ENCODE data around the gene TVP23A. TPM values are rescaled to one million over a fixed set of nuclear protein-coding genes. Genes with fewer than 3 reads are reported as not detected.

The TVP23A gene
- total and polyA plus RNA-seq, 8 donors: 0.15 to 4.4 (median 0.34) TPM; not detected in 4

DNA sequence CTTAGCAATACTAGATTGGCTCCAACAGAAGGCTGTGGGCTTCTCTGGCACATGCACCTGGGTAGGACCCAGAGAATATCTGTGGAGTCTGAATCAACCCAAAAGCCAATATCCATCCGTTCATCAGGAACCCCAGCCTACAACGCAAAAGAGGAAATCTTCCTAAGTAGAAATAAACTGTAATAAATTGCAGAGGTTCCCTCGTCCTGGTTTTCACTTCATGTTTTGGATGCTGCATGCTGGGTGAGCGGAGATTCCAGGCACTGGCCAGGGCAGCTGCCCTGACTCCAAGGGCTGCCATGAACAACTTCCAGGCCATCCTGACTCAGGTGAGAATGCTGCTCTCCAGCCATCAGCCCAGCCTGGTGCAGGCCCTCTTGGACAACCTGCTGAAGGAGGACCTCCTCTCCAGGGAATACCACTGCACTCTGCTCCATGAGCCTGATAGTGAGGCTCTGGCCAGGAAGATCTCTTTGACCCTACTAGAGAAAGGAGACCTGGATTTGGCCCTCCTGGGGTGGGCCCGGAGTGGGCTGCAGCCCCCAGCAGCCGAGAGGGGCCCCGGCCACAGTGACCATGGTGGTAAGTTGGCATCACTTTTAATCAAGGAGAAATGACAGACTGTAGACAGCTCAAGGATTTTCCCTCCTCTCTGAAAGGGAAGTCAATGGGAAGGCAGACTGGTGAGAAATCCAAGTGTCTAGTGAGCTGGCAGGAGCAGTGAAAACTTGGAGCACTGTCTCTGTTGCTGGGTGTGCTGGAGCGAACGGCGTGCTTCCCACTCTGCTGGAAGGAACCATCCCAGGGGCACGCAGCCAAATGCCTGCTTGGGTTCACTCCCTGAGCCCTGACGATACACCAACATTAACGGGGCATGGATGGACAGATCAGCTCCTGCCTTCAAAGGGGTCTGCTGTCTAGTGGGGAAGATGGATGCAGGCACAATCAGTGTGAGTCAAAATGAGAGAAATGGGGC is 47.7 kb upstream of the TVP23A start:
- peaks cover 0 to 10% (median 0%) of the 10 kb centered on the region in 3 donors for H3K27me3 ChIP-seq
- no peak for DNase-seq
- TF ChIP-seq EP300 (IDR thresholded peaks at IDR 0.05) (no peak), POLR2A (IDR thresholded peaks at IDR 0.05) (no peak), POLR2AphosphoS5 (IDR thresholded peaks at IDR 0.05) (no peak), CTCF (IDR thresholded peaks at IDR 0.05) (no peak)
- no peaks in the 10 kb centered on the region for H3K36me3 ChIP-seq
- H3K9me3 ChIP-seq: no peaks in the 10 kb centered on the region
- intact Hi-C loops (cut with DNase I; ENCODE audit: low total_unique reads): no loop called here
- H3K4me3 ChIP-seq: no peak overlapping the region
- WGBS, 5 donors: 76 to 89% (median 84%) methylated on average over 13 of the region's 13 CpGs
- peaks cover 19 to 56% (median 30%) of the 10 kb centered on the region in 4 donors for H3K4me1 ChIP-seq
- peak overlapping the region in 2 of 5 donors; percentile 17 to 60 for H3K27ac ChIP-seq

DNA sequence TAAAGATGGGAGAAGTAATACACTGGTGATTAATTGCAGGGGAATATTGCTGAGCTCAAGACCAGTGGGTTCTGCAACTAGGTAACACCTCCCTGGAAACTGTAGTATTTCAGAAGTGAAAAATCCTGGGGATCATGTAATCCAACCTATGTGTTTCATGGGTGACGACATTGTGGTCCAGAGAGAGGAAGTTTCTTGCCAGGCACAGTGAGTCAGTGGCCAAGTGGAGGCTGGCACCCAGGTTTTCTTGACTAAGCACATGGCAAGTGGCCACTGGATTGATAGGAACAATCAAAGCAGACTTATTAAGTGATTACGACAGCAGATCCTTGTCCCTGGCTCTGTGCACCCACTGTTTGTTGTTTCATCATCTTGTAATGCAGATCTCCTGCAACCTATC is 43.8 kb upstream of the TVP23A start:
- intact Hi-C loops (cut with DNase I; ENCODE audit: low total_unique reads): no loop called here
- Histone ChIP-seq H3K27me3 (peaks cover 0 to 10% (median 0%) of the 10 kb centered on the region in 3 donors), H3K9me3 (no peaks in the 10 kb centered on the region), H3K27ac (peak overlapping the region in 2 of 5 donors; percentile 37 to 54), H3K4me3 (no peak overlapping the region), H3K4me1 (peaks cover 0 to 20% (median 2%) of the 10 kb centered on the region in 4 donors), H3K36me3 (no peaks in the 10 kb centered on the region)
- TF ChIP-seq POLR2AphosphoS5 (IDR thresholded peaks at IDR 0.05) (peak in 2 of 3 donors; percentile 21 to 82), CTCF (IDR thresholded peaks at IDR 0.05) (no peak)
- peak in 1 of 2 donors; percentile 90 for DNase-seq
- 24 to 49% (median 27%) methylated on average over 2 of the region's 2 CpGs for WGBS, 5 donors

GRCh38 chr16:10859658-10860057 is 41.1 kb upstream of the TVP23A start:
- Histone ChIP-seq H3K27ac (no peak overlapping the region), H3K9me3 (no peaks in the 10 kb centered on the region), H3K36me3 (no peaks in the 10 kb centered on the region), H3K4me1 (peaks cover 0 to 8% (median 2%) of the 10 kb centered on the region in 4 donors), H3K27me3 (peaks cover 0 to under 1% (median 0%) of the 10 kb centered on the region in 3 donors), H3K4me3 (no peak overlapping the region)
- DNase-seq: no peak
- TF ChIP-seq EP300 (IDR thresholded peaks at IDR 0.05): no peak
- TF ChIP-seq CTCF (IDR thresholded peaks at IDR 0.05): no peak
- TF ChIP-seq POLR2AphosphoS5 (IDR thresholded peaks at IDR 0.05): no peak
- TF ChIP-seq POLR2A (IDR thresholded peaks at IDR 0.05): no peak
- intact Hi-C loops (cut with DNase I; ENCODE audit: low total_unique reads): no loop called here
- 84 to 90% (median 88%) methylated on average over 5 to 6 of the region's 6 CpGs for WGBS, 5 donors

DNA sequence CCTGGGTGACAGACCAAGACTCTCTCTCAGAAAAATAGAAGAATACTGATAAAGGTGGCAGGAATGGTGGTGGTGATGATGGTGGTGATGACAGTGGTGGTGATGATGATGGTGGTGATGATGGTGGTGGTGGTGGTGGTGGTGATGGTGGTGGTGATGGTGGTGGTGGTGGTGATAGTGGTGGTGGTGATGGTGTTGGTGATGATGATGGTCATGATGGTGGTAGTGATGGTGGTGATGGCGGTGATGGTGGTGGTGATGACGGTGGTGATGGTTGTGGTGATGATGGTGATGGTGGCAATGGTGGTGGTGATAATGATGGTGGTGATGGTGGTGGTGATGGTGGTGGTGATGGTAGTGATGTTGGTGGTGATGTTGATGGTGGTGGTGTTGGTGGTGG is 40.4 kb upstream of the TVP23A start:
- intact Hi-C loops (cut with DNase I; ENCODE audit: low total_unique reads): no loop called here
- TF ChIP-seq EP300 (IDR thresholded peaks at IDR 0.05): no peak
- TF ChIP-seq POLR2A (IDR thresholded peaks at IDR 0.05): no peak
- Histone ChIP-seq H3K27ac (no peak overlapping the region), H3K9me3 (no peaks in the 10 kb centered on the region), H3K36me3 (no peaks in the 10 kb centered on the region), H3K27me3 (no peaks in the 10 kb centered on the region), H3K4me1 (peaks cover 0 to 8% (median 2%) of the 10 kb centered on the region in 4 donors), H3K4me3 (no peak overlapping the region)
- DNase-seq: no peak
- WGBS, 5 donors: 47 to 100% (median 71%) methylated on average over 2 of the region's 2 CpGs

Data from stomach (tissue), 9 donors.